Activated naive CD4-positive, alpha-beta T cell treated with anti-CD3 and anti-CD28 coated beads for 36 hours (primary cell): Measurements from ENCODE around the gene PASD1. TPM values are rescaled to one million over a fixed set of nuclear protein-coding genes. Genes with fewer than 3 reads are reported as not detected.

Source experiments
- CTCF ChIA-PET: fragments of 350-600 bp; sonication (Branson Sonifier 250); formaldehyde crosslinking; loops from one replicate; lab custom pipeline; 2021; ENCODE audit warnings: antibody characterized with exemption; lab: Charles Lee
- DNase-seq: peaks from one replicate; pipeline ENCODE4 v3.0.0-alpha.2; 2020
- H3K27ac Mint-ChIP-seq: one replicate; pipeline ENCODE4 v1.8.0; 2021; ENCODE audit warnings: mild to moderate bottlenecking, mixed read lengths
- H3K27me3 Mint-ChIP-seq: one replicate; pipeline ENCODE4 v1.8.0; 2021; ENCODE audit warnings: low read depth, mixed read lengths
- H3K36me3 Mint-ChIP-seq: one replicate; pipeline ENCODE4 v1.8.0; 2021; ENCODE audit warnings: low read depth, mixed read lengths
- H3K4me1 Mint-ChIP-seq: one replicate; pipeline ENCODE4 v1.8.0; 2021; ENCODE audit warnings: low read depth, mixed read lengths
- H3K4me3 Mint-ChIP-seq: one replicate; pipeline ENCODE4 v1.8.0; 2021; ENCODE audit warnings: mild to moderate bottlenecking, moderate library complexity, mixed read lengths
- H3K9me3 Mint-ChIP-seq: one replicate; pipeline ENCODE4 v1.8.0; 2021; ENCODE audit warnings: mixed read lengths
- intact Hi-C: fragments of 100-400 bp; cut with micrococcal nuclease; formaldehyde crosslinking; loops from one replicate; pipeline ENCODE4 v1.15.1; 2023
- total RNA-seq, 2 experiments: library from RNA; stranded (reverse); gene quantifications; one replicate each; pipeline ENCODE4 v1.2.3, GENCODE V29; 2021

Gene PASD1
- total RNA-seq, 2 experiments from 2014 or later: not detected

DNA sequence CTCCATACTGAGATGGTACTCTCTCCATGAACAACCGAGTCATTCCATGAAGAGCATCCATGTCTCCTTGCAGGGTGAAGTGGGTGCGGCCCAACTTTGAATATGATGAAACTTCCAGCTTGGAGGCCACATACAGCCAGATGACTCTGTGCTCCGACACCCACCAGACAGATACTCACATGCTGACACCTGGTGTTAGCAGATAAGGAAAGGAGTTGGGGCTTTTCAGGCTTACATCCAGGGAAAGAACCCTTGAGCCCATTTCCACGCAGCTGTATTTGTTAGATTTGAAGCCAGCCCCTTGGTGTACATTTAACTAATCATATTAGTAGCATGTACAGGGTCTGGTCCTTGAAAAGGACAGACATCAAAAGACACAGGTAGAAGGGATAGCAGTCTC lies 69.7 kb downstream of the PASD1 start:
- Mint-ChIP-seq H3K36me3 (no peaks in the 10 kb centered on the region), H3K4me3 (no peak overlapping the region), H3K27me3 (no peaks in the 10 kb centered on the region), H3K4me1 (no peaks in the 10 kb centered on the region), H3K9me3 (no peaks in the 10 kb centered on the region), H3K27ac (no peak overlapping the region)
- DNase-seq: no peak
- CTCF ChIA-PET: no interaction called here
- intact Hi-C loops: no loop called here

DNA sequence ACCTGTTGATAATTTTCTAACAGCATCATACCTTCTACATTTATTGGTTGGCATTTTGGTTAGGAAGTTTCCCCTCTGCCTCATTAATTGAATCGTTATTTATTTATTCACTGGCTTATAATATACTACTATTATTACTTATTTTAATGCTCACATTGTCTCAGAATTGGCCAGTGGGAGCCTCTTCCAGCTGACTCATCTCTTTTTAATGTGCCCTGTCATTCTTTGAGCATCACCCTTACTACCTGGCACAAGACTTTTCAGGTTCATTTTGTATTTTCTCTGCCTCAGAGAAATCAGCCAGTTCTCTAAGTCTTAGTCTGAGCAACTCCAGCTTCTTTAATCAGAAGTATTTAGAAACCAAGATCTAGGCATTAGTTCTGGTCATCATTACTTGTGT lies 71.5 kb downstream of the PASD1 start:
- H3K4me3 Mint-ChIP-seq: no peak overlapping the region
- CTCF ChIA-PET: no interaction called here
- H3K36me3 Mint-ChIP-seq: no peaks in the 10 kb centered on the region
- no peaks in the 10 kb centered on the region for H3K4me1 Mint-ChIP-seq
- H3K27me3 Mint-ChIP-seq: no peaks in the 10 kb centered on the region
- H3K9me3 Mint-ChIP-seq: no peaks in the 10 kb centered on the region
- intact Hi-C loops: no loop called here
- no peak for DNase-seq
- no peak overlapping the region for H3K27ac Mint-ChIP-seq

DNA sequence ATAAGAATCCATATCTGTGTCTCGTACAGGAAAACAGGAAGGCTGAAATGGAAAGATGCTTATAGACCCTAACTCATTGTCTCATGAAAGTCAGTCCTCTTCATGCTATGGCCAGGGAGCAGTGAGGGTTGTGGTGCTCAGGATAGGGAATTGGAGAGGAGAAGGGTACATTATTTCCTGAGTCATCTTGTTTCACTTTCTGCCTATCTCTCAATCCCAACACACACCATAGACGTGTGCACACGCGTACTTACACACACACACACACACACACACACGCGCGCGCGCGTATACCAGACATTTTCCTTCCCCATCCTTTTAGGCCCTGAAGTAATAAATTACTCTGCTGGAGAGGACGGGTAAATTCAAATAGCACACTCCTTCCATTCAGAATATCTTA lies 78.1 kb downstream of the PASD1 start:
- Mint-ChIP-seq H3K36me3 (no peaks in the 10 kb centered on the region), H3K4me3 (no peak overlapping the region), H3K27ac (no peak overlapping the region), H3K27me3 (no peaks in the 10 kb centered on the region), H3K4me1 (no peaks in the 10 kb centered on the region), H3K9me3 (no peaks in the 10 kb centered on the region)
- no peak for DNase-seq
- CTCF ChIA-PET: no interaction called here
- intact Hi-C loops: no loop called here

DNA sequence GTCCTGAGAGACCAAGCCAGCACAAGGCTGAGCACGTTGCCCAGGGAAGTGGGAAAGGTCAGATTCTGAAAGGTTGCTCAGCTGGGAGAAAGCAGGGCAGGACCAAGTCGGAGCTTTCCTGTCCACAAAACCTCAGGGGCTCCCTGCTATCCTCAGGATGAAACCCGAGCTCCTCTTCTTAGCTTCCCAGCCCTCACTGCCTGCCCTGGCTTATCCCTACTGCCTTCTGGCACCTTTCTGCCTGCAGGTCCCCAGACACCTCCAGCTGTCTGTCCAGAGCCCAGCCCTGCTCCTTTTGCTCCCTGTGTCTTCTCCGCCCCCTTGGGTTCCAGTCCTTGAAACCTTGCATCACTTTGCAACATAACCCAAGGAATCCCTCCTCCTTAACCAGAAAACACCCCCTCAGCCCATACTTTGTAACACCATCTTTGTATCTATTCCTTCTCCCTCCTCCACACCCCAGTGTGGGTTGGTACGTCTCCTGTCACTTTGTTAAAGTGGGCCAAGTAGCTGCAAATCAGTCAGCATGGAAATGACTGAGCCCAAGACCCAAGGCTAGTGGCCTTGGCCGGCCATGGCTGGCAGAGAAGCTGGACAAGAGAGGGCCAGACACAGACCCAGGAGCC lies 111.8 kb downstream of the PASD1 start:
- no peak for DNase-seq
- no peak overlapping the region for H3K4me3 Mint-ChIP-seq
- no peak overlapping the region for H3K27ac Mint-ChIP-seq
- no peaks in the 10 kb centered on the region for H3K4me1 Mint-ChIP-seq
- no peaks in the 10 kb centered on the region for H3K36me3 Mint-ChIP-seq
- H3K27me3 Mint-ChIP-seq: peaks cover 3% of the 10 kb centered on the region
- no peaks in the 10 kb centered on the region for H3K9me3 Mint-ChIP-seq
- CTCF ChIA-PET: no interaction called here
- intact Hi-C loops: no loop called here

DNA sequence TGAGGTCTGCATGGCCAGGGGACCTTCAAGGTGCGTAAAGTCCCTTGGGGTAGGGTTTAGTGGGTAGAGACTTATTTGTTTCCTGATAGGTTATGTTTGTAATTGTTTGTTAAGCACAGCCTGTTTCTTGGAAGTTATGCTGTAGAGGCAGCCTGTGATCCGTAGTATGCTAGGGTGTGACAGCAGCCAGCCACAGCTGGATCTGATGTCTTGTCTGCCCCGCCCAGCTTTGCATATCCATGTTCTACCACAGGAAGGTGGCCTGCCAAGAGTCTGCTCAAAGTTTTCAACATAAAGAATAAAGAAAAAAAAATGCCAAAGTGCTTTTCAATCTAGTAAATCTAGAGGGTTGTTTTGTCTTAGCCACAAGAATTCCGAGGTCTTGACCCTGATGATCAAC lies 112.7 kb downstream of the PASD1 start:
- intact Hi-C loops: no loop called here
- Mint-ChIP-seq H3K9me3 (no peaks in the 10 kb centered on the region), H3K4me1 (no peaks in the 10 kb centered on the region), H3K4me3 (no peak overlapping the region), H3K27ac (no peak overlapping the region), H3K36me3 (no peaks in the 10 kb centered on the region), H3K27me3 (peaks cover 3% of the 10 kb centered on the region)
- DNase-seq: no peak
- CTCF ChIA-PET: no interaction called here

DNA sequence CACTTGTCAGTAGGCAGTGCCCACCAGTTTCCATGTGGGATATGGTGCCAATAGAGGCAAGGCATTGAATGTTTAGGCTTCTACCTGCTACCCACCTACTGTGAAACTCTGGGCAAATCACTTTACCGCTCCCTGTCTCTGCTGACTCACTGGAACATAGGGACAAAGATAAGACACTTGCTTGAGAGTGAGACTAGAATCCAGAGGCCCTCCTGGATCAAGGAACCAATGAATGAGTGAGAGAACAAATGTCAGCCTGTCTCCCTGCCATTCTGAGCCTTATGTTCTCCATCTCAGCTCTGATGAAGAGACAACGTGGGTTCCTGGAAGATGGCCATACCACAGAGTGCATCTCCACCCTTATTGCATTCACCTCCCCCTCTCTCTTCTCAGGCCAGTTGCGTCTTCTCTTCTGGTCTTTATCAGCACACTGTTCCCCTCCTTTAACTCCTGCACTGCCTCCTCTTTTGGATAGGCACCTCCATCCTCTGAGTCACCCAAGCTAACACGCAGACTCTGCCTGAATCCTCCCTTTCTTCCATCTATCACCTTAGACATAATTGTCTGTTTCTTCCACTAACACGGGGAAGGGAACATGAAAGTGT lies 116.4 kb downstream of the PASD1 start:
- H3K36me3 Mint-ChIP-seq: no peaks in the 10 kb centered on the region
- no peak for DNase-seq
- H3K27ac Mint-ChIP-seq: no peak overlapping the region
- intact Hi-C loops: loop anchor here (2.0 to 10.0 kb wide), 3 partner anchors 287 to 905 kb away; no protein-coding TSS in a partner anchor
- H3K4me1 Mint-ChIP-seq: no peaks in the 10 kb centered on the region
- peaks cover 7% of the 10 kb centered on the region for H3K27me3 Mint-ChIP-seq
- no peaks in the 10 kb centered on the region for H3K9me3 Mint-ChIP-seq
- no peak overlapping the region for H3K4me3 Mint-ChIP-seq
- CTCF ChIA-PET: interaction anchor here (2.2 kb wide), 1 partner anchor 529 kb away, joined by 11 read pairs; no protein-coding TSS in a partner anchor

DNA sequence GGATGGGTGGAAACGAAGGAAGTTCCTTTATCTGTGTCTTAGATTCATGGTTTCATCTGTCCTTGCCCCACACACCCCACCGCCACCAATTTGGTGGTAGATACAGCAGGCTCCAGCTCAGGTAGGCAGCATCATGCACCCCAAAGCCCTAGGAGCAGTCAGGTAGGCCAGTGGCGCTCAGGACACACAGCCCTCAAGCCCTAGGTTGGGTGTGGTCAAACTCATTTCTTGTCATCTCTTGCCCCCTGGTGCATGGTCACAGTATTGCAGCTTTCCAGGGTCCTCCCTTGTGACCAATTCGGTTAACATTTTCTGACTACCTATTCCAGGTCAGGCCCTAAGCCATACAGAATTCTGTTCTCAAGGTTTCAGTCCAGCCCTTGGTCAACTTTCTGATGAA lies 117.3 kb downstream of the PASD1 start:
- peaks cover 7% of the 10 kb centered on the region for H3K27me3 Mint-ChIP-seq
- H3K9me3 Mint-ChIP-seq: no peaks in the 10 kb centered on the region
- CTCF ChIA-PET: interaction anchor here (0.7 to 2.2 kb wide), 4 partner anchors 33 to 530 kb away, joined by 3 to 11 read pairs (median 3); no protein-coding TSS in a partner anchor
- H3K36me3 Mint-ChIP-seq: no peaks in the 10 kb centered on the region
- no peaks in the 10 kb centered on the region for H3K4me1 Mint-ChIP-seq
- intact Hi-C loops: loop anchor here (1.0 to 10.0 kb wide), 5 partner anchors 175 to 906 kb away; no protein-coding TSS in a partner anchor
- peak; percentile 74 for DNase-seq
- no peak overlapping the region for H3K27ac Mint-ChIP-seq
- no peak overlapping the region for H3K4me3 Mint-ChIP-seq

DNA sequence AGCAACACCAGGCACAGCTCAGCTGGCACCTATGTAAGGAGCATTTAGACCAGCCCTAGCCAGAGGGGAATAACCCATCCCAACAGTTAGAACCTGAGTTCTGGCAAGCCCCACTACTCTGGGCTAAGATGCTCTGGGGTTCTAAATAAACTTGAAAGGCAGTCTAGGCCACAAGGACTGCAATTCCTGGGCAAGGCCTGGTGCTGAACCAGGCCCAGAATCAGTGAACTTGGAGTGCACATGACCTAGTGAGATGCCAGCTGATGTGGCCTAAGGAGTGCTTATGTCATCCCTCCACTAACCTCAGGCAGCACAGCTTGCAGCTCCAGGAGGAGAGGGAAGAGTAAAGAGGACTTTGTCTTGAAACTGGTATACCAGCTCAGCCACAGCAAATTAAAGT lies 124.2 kb downstream of the PASD1 start:
- CTCF ChIA-PET: no interaction called here
- Mint-ChIP-seq H3K4me3 (no peak overlapping the region), H3K27me3 (peaks cover 7% of the 10 kb centered on the region), H3K36me3 (no peaks in the 10 kb centered on the region), H3K9me3 (no peaks in the 10 kb centered on the region), H3K27ac (no peak overlapping the region), H3K4me1 (no peaks in the 10 kb centered on the region)
- DNase-seq: no peak
- intact Hi-C loops: loop anchor here (10.0 kb wide), 1 partner anchor 913 kb away; no protein-coding TSS in a partner anchor

DNA sequence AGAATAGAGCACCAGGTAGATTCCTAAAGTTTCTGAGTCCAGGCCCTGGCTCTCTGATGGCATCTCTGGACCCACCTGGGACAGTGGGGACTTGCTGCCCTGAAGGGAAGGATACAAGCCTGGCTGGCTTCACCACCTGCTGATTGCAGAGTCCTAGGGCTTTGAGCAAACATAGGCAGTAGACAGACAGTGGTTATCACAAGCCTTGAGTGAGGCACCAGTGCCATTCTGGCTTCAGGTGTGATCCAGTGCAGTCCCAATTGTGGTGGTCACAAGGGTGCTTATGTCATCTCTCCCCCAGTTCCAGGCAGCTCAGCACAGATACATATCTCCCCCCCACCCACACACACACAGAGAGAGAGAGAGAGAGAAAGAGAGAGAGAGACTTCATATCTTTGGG lies 125.2 kb downstream of the PASD1 start:
- Mint-ChIP-seq H3K36me3 (no peaks in the 10 kb centered on the region), H3K4me3 (no peak overlapping the region), H3K27me3 (peaks cover 6% of the 10 kb centered on the region), H3K27ac (no peak overlapping the region), H3K9me3 (no peaks in the 10 kb centered on the region), H3K4me1 (no peaks in the 10 kb centered on the region)
- no peak for DNase-seq
- CTCF ChIA-PET: no interaction called here
- intact Hi-C loops: loop anchor here (10.0 kb wide), 1 partner anchor 914 kb away; no protein-coding TSS in a partner anchor

DNA sequence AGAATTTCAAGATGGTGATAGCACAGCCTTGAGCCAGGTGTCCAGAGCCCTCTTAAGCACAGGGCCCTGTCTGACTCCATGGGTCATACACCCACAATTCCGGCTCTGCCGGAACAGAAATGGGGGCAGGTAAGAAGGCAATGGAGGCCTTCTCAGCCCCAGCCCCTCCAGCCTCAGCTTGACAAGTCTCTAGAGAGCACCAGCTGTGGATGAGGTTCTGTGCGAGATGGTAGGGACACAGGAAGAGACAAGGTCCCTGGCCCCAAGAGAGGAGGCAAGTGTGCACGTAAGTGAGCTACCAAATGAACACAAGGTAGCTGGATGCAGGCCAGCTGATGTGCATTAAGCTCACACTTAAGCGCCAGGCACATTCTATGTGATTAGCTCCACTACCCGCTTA lies 129.3 kb downstream of the PASD1 start:
- Mint-ChIP-seq H3K4me1 (no peaks in the 10 kb centered on the region), H3K27ac (no peak overlapping the region), H3K4me3 (no peak overlapping the region), H3K27me3 (peaks cover 18% of the 10 kb centered on the region), H3K9me3 (no peaks in the 10 kb centered on the region), H3K36me3 (no peaks in the 10 kb centered on the region)
- DNase-seq: no peak
- intact Hi-C loops: no loop called here
- CTCF ChIA-PET: no interaction called here

DNA sequence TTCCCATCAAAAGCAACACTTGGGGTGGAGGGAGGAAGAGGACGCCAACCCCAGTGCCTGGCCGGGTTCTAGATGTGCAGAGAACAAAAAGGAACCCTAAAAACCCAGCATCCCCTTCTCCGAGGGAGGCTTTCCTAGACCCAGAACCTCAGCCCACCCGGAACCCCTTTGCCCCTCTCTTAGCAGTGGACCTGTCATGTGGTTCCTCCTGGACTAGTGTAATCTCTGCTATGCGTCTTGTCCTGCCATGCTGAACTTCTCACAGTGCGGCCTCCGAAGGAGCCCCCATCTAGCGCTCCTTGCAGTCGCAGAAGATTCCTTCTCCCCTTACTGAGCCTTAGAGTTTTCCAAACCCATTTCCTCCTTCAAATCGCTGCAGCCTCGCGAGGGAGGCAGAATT lies 130.6 kb downstream of the PASD1 start:
- Mint-ChIP-seq H3K4me1 (no peaks in the 10 kb centered on the region), H3K27ac (no peak overlapping the region)
- intact Hi-C loops: no loop called here

DNA sequence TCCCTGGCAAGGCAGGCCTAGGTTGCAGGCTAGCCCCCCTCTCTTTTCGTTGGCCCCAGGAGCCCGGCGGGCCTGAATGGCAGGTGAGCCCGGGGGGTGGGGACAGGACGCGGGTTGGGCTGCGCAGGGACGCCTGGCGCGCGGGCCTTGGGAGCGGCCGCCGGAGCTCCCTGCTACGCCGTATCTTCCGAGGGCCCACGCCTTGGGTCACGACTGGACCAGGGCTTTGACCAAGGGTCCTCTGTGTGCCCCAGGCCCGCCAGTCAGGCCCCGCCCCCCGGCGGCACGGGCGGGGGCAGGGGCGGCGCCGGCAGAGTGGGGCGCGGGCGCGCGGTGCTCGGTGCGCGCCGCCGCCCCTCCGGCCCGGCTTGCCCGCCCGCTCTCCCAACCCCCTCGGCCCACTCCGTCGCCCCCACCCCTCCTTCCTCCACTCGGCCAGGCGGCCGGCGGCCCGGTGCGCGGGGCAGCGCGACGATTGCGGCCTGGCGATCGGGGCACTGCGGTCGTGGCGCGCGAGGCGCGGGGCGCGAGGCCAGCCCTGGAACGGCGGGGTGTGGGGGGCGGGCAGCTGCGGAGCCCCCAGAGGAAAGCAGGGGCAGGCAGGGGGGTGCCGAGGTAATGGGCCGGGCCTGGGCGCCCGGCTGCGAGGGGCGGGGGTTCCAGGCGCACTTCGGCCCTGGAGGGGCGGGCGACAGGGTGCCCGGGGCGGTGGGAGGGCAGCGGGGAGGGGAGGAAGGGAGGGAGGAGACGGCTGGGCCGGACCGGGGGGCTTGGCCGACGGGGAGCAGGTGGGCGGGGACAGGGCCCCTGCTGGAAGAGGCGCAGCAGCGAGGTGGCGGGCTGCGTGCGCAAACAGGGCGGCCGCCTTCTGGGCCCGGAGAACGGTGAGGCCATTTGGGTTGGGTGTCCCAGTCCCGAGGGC lies 131.4 kb downstream of the PASD1 start, which contains the start of gene PRRG3:
PRRG3 (plus strand) TSS at position 798 of the 922 bp plus-strand sequence. CDS start 3,357 bp downstream, outside the sequence.
- no peaks in the 10 kb centered on the region for H3K36me3 Mint-ChIP-seq
- H3K27ac Mint-ChIP-seq: no peak within 1 kb of the TSS
- CTCF ChIA-PET: no interaction called here
- H3K27me3 Mint-ChIP-seq: peaks cover 18% of the 10 kb centered on the region
- intact Hi-C loops: no loop called here
- H3K4me3 Mint-ChIP-seq: no peak within 1 kb of the TSS
- H3K4me1 Mint-ChIP-seq: no peaks in the 10 kb centered on the region
- H3K9me3 Mint-ChIP-seq: no peaks in the 10 kb centered on the region
- DNase-seq: no peak

More for the DNA sequence above, 130.6 kb downstream of the PASD1 start:
- no peak for DNase-seq
- Mint-ChIP-seq H3K4me3 (no peak overlapping the region), H3K9me3 (no peaks in the 10 kb centered on the region), H3K27me3 (peaks cover 18% of the 10 kb centered on the region), H3K36me3 (no peaks in the 10 kb centered on the region)
- CTCF ChIA-PET: no interaction called here
